ENCODE results near the gene IFFO2. TPM values are rescaled to one million over a fixed set of nuclear protein-coding genes. Genes with fewer than 3 reads are reported as not detected.

IFFO2 gene
- total RNA-seq, 1 donor from 2014 or later: 9.8 TPM

DNA sequence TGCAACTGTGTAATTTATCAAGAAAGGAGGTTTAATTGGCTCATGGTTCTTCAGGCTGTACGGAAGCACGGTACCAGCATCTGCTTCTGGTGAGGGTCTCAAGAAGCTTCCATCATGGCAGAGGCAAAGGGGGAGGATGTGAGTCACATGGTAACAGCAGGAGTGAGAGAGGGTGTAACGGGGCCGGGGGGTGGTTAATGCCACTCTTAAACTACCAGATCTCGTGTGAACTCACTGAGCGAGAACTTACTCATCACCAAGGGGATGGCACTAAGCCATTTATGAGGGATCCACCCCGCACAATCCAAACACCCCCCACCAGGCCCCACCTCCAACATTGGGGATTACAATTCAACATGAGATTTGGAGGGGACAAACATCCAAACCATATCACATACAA, 21.0 kb upstream of the IFFO2 start:
- Histone ChIP-seq H3K9me3 (no peaks in the 10 kb centered on the region), H3K27ac (no peak overlapping the region), H3K27me3 (ENCODE audit: low read depth) (peaks cover 8% of the 10 kb centered on the region), H3K4me3 (no peak overlapping the region), H3K36me3 (no peaks in the 10 kb centered on the region), H3K4me1 (peaks cover 8% of the 10 kb centered on the region)
- intact Hi-C loops (cut with DNase I): no loop called here
- no peak for TF ChIP-seq CTCF (IDR thresholded peaks at IDR 0.05)
- ATAC-seq: no peak
- DNase-seq: no peak

- Histone ChIP-seq H3K4me1 (peaks cover 10% of the 10 kb centered on the region), H3K9me3 (no peaks in the 10 kb centered on the region), H3K27me3 (ENCODE audit: low read depth) (peaks cover 4% of the 10 kb centered on the region), H3K27ac (no peak overlapping the region), H3K36me3 (no peaks in the 10 kb centered on the region), H3K4me3 (no peak overlapping the region)
- no peak for TF ChIP-seq CTCF (IDR thresholded peaks at IDR 0.05)
- intact Hi-C loops (cut with DNase I): no loop called here
- ATAC-seq (no peak), DNase-seq (no peak)
Observed at GRCh38 chr1:18976096-18976495, 19.6 kb upstream of the IFFO2 start.

- DNase-seq (no peak), ATAC-seq (no peak)
- no peak overlapping the region for H3K27ac ChIP-seq
- H3K27me3 ChIP-seq (ENCODE audit: low read depth): peaks cover 4% of the 10 kb centered on the region
- intact Hi-C loops (cut with DNase I): no loop called here
- no peaks in the 10 kb centered on the region for H3K9me3 ChIP-seq
- no peaks in the 10 kb centered on the region for H3K36me3 ChIP-seq
- TF ChIP-seq CTCF (IDR thresholded peaks at IDR 0.05): no peak
- peaks cover 10% of the 10 kb centered on the region for H3K4me1 ChIP-seq
- no peak overlapping the region for H3K4me3 ChIP-seq
Observed at GRCh38 chr1:18974606-18975005, 18.1 kb upstream of the IFFO2 start.

DNA sequence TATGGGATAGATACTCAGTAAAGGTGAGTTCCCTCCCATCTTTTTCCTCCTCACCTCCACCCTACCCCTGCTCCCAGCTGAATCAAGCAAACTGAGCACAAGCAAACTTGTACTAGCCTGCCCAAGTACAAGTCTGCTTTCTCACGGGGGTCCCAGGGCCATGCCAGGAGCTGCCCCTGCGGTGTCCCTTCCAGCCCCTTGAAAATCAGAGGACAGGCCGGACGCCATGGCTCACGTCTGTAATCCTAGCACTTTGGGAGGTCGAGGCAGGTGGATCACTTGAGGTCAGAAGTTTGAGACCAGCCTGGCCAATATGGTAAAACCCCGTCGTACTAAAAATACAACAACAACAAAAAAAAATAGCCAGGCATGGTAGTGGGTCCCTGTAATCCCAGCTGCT, 17.5 kb upstream of the IFFO2 start:
- no peak for TF ChIP-seq CTCF (IDR thresholded peaks at IDR 0.05)
- ATAC-seq: no peak
- no peak for DNase-seq
- no peak overlapping the region for H3K4me3 ChIP-seq
- intact Hi-C loops (cut with DNase I): no loop called here
- H3K36me3 ChIP-seq: no peaks in the 10 kb centered on the region
- H3K4me1 ChIP-seq: peaks cover 10% of the 10 kb centered on the region
- no peaks in the 10 kb centered on the region for H3K9me3 ChIP-seq
- H3K27ac ChIP-seq: no peak overlapping the region
- H3K27me3 ChIP-seq (ENCODE audit: low read depth): peaks cover 4% of the 10 kb centered on the region

DNA sequence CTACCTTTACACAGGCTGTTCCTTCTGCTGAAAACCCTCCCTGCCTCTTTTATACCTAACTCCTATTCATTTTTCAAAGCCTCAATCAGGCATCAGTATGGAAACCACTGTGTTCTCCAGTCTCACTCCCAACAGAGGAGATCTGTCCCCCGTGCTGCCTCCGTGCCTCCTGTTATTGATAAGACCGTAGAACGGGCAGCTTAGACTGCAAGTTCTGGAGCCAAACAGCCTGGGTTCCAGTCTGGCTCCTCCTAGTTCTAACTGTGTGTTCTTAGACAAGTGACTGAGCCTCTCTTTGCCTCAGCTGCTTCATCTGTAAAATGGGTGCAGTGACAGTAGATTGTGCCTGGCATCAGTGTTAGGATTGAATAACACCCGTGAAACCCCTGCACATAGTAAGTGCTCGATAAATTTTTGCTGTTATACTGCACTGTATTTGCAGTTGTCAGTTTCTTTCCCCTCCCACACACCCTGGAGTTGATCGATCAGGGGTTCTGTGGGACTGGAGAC, 17.0 kb upstream of the IFFO2 start:
- no peaks in the 10 kb centered on the region for H3K36me3 ChIP-seq
- intact Hi-C loops (cut with DNase I): no loop called here

More for the DNA sequence above, 17.0 kb upstream of the IFFO2 start:
- Histone ChIP-seq H3K27ac (no peak overlapping the region), H3K9me3 (no peaks in the 10 kb centered on the region), H3K4me1 (peaks cover 10% of the 10 kb centered on the region), H3K4me3 (no peak overlapping the region), H3K27me3 (ENCODE audit: low read depth) (no peaks in the 10 kb centered on the region)
- ATAC-seq: no peak
- TF ChIP-seq CTCF (IDR thresholded peaks at IDR 0.05): no peak
- DNase-seq: no peak

Data from lower lobe of right lung (tissue), 2 donors.